IMR-90 (cell line): ENCODE data around the gene RRP8. TPM values are rescaled to one million over a fixed set of nuclear protein-coding genes. Genes with fewer than 3 reads are reported as not detected.

Experiments used
- ATAC-seq: fragments of 200-7000 bp; cut with Tn5 transposase; 2 replicates; pipeline ENCODE4 v1.9.1; 2020; ENCODE audit warnings: low read depth, mild to moderate bottlenecking, moderate library complexity
- BruUV-seq: library from RNA; stranded (reverse); fragments of 400-500 nt; replicated peaks from 2 replicates; lab custom pipeline; 2021; lab: Mats Ljungman, UMichigan
- CTCF ChIA-PET: fragments of 300-600 bp; formaldehyde crosslinking; extraction: SDS; loops from one replicate; lab custom pipeline; 2021; ENCODE audit warnings: antibody characterized with exemption; lab: Yijun Ruan, JAX
- POLR2A ChIA-PET: fragments of 300-600 bp; sonication (Branson Sonifier 250); formaldehyde crosslinking; loops from one replicate; lab custom pipeline; 2022; ENCODE audit warnings: antibody characterized with exemption; ENCODE audit not compliant: unreplicated experiment; lab: Charles Lee
- DNase-seq: peaks from one replicate; pipeline ENCODE4 v3.0.0; 2013
- H2AFZ ChIP-seq: replicated peaks from 2 replicates; pipeline ENCODE3; 2013; ENCODE audit warnings: low read length, mild to moderate bottlenecking; ENCODE audit not compliant: poor library complexity
- H2AK5ac ChIP-seq: 2 replicates; pipeline ENCODE4 v1.6.1; 2013; ENCODE audit warnings: low read depth, low read length, inconsistent platforms
- H2AK9ac ChIP-seq: replicated peaks from 2 replicates; pipeline ENCODE3; 2013; ENCODE audit warnings: mild to moderate bottlenecking, low read depth, low read length, moderate library complexity; ENCODE audit not compliant: poor library complexity
- H2BK120ac ChIP-seq: 2 replicates; pipeline ENCODE4 v1.6.1; 2013; ENCODE audit warnings: low read depth, low read length, inconsistent platforms
- H2BK15ac ChIP-seq: 3 replicates; pipeline ENCODE4 v1.6.1; 2013; ENCODE audit warnings: low read depth, low read length, inconsistent platforms
- H2BK20ac ChIP-seq: 2 replicates; pipeline ENCODE4 v1.6.1; 2013; ENCODE audit warnings: low read depth, mild to moderate bottlenecking, inconsistent platforms, low read length, moderate library complexity
- H2BK5ac ChIP-seq: 2 replicates; pipeline ENCODE4 v1.6.1; 2013; ENCODE audit warnings: mild to moderate bottlenecking, low read depth, low read length, inconsistent platforms; ENCODE audit not compliant: poor library complexity, severe bottlenecking
- H3K14ac ChIP-seq: replicated peaks from 2 replicates; pipeline ENCODE4 v1.6.1; 2013; ENCODE audit warnings: low read depth, low read length, inconsistent platforms
- H3K18ac ChIP-seq: 2 replicates; pipeline ENCODE4 v1.6.1; 2013; ENCODE audit warnings: low read depth, low read length, control low read depth
- H3K23ac ChIP-seq: 2 replicates; pipeline ENCODE4 v1.6.1; 2013; ENCODE audit warnings: low read depth, low read length, inconsistent platforms
- H3K27ac ChIP-seq: 2 replicates; pipeline ENCODE4 v1.5.1; 2013; ENCODE audit warnings: mild to moderate bottlenecking, control low read depth, low read length; ENCODE audit not compliant: insufficient read depth
- H3K27me3 ChIP-seq: 2 replicates; pipeline ENCODE4 v1.6.1; 2013; ENCODE audit warnings: low read length; ENCODE audit not compliant: control insufficient read depth, insufficient read depth
- H3K36me3 ChIP-seq: 2 replicates; pipeline ENCODE4 v1.6.1; 2013; ENCODE audit warnings: low read length, mixed read lengths; ENCODE audit not compliant: control insufficient read depth, insufficient read depth
- H3K4ac ChIP-seq: 2 replicates; pipeline ENCODE4 v1.6.1; 2013; ENCODE audit warnings: low read depth, low read length, inconsistent platforms
- H3K4me1 ChIP-seq: 2 replicates; pipeline ENCODE4 v1.6.1; 2013; ENCODE audit warnings: low read length, mixed read lengths; ENCODE audit not compliant: control insufficient read depth, insufficient read depth
- H3K4me2 ChIP-seq: 2 replicates; pipeline ENCODE4 v1.6.1; 2013; ENCODE audit warnings: low read depth, mild to moderate bottlenecking, control low read depth, low read length, moderate library complexity
- H3K4me3 ChIP-seq: 2 replicates; pipeline ENCODE4 v1.5.1; 2013; ENCODE audit warnings: low read depth, mild to moderate bottlenecking, control low read depth, low read length, moderate library complexity; ENCODE audit not compliant: insufficient read depth
- H3K56ac ChIP-seq: 2 replicates; pipeline ENCODE4 v1.6.1; 2013; ENCODE audit warnings: low read length, inconsistent platforms; ENCODE audit not compliant: insufficient read depth; ENCODE audit errors: extremely low read depth
- H3K79me1 ChIP-seq, 2 experiments: 2 replicates each; pipeline ENCODE4 v1.6.1; 2013; ENCODE audit warnings: low read length in 2 of 2, inconsistent platforms in 1 of 2, low read depth in 1 of 2
- H3K9ac ChIP-seq: 2 replicates; pipeline ENCODE4 v1.6.1; 2013; ENCODE audit warnings: low read depth, low read length, control low read depth
- H3K9me1 ChIP-seq: 2 replicates; pipeline ENCODE4 v1.6.1; 2013; ENCODE audit warnings: low read length, inconsistent platforms; ENCODE audit not compliant: insufficient read depth
- H3K9me3 ChIP-seq: 2 replicates; pipeline ENCODE4 v1.6.1; 2013; ENCODE audit warnings: low read length; ENCODE audit not compliant: control insufficient read depth, insufficient read depth
- H4K20me1 ChIP-seq: 2 replicates; pipeline ENCODE4 v1.6.1; 2013; ENCODE audit warnings: low read length, inconsistent platforms; ENCODE audit not compliant: insufficient read depth
- H4K5ac ChIP-seq: 2 replicates; pipeline ENCODE4 v1.6.1; 2013; ENCODE audit warnings: mild to moderate bottlenecking, low read depth, low read length, control low read depth
- H4K8ac ChIP-seq, 2 experiments: 2 replicates each; pipeline ENCODE4 v1.6.1; 2013; ENCODE audit warnings: low read depth in 2 of 2, low read length in 2 of 2, control low read depth in 1 of 2, inconsistent platforms in 1 of 2
- H4K91ac ChIP-seq: 2 replicates; pipeline ENCODE4 v1.6.1; 2013; ENCODE audit warnings: low read depth, low read length, inconsistent platforms; ENCODE audit not compliant: insufficient read depth
- BHLHE40 ChIP-seq: fragments of 150-350 bp; IDR thresholded peaks from 2 replicates; pipeline ENCODE4 v1.6.1; 2016; ENCODE audit warnings: mild to moderate bottlenecking, low read depth, low read length
- CEBPB ChIP-seq: IDR thresholded peaks from 2 replicates; pipeline ENCODE4 v1.6.1; 2012; ENCODE audit warnings: low read depth, low read length, improper control_type of control experiment
- CHD1 ChIP-seq: IDR thresholded peaks from 2 replicates; pipeline ENCODE4 v1.6.1; 2012; ENCODE audit warnings: low read depth, low read length, improper control_type of control experiment
- MAFK ChIP-seq: IDR thresholded peaks from 2 replicates; pipeline ENCODE4 v1.6.1; 2012; ENCODE audit warnings: low read depth, low read length, improper control_type of control experiment
- MAZ ChIP-seq: IDR thresholded peaks from 2 replicates; pipeline ENCODE4 v1.6.1; 2012; ENCODE audit warnings: low read depth, mild to moderate bottlenecking, low read length, improper control_type of control experiment, moderate library complexity, borderline replicate concordance
- MXI1 ChIP-seq: IDR thresholded peaks from 2 replicates; pipeline ENCODE4 v1.6.1; 2012; ENCODE audit warnings: low read depth, mild to moderate bottlenecking, low read length, moderate library complexity, borderline replicate concordance
- POLR2A ChIP-seq: IDR thresholded peaks from 2 replicates; pipeline ENCODE4 v1.6.1; 2012; ENCODE audit warnings: mild to moderate bottlenecking, low read depth, low read length
- RCOR1 ChIP-seq: IDR thresholded peaks from 2 replicates; pipeline ENCODE4 v1.6.1; 2012; ENCODE audit warnings: mild to moderate bottlenecking, low read length, improper control_type of control experiment; ENCODE audit not compliant: insufficient replicate concordance
- RFX5 ChIP-seq: IDR thresholded peaks from 2 replicates; pipeline ENCODE4 v1.8.0; 2012; ENCODE audit warnings: low read depth, mild to moderate bottlenecking, low read length, moderate library complexity
- SMC3 ChIP-seq: fragments of 150-350 bp; IDR thresholded peaks from 2 replicates; pipeline ENCODE4 v1.6.1; 2016; ENCODE audit warnings: low read depth, mild to moderate bottlenecking, antibody characterized with exemption, low read length, moderate library complexity
- WGBS, 2 experiments: methylation state at CpG; one replicate each; pipeline versions ENCODE4 v1.1.5 to v1.1.7; 2013; ENCODE audit warnings: missing lambda C conversion rate in 2 of 2; ENCODE audit not compliant: insufficient read length in 1 of 2; ENCODE audit errors: extremely low coverage in 2 of 2; 5-methylcytosine and 5-hydroxymethylcytosine counted together
- dilution Hi-C: fragments of 300-500 bp; cut with HindIII; formaldehyde crosslinking; loops from one replicate; pipeline ENCODE4 v1.14.3; 2018; ENCODE audit warnings: low sequenced_read_pairs; ENCODE audit not compliant: unreplicated experiment
- in situ Hi-C: fragments of 300-500 bp; cut with MboI; formaldehyde crosslinking; loops from 3 replicates; pipeline ENCODE4 v1.14.3; 2019; ENCODE audit warnings: low sequenced_read_pairs, inconsistent platforms, mixed read lengths
- intact Hi-C: fragments of 100-400 bp; cut with micrococcal nuclease; formaldehyde crosslinking; loops from 2 replicates; pipeline ENCODE4 v1.10.0; 2022
- polyA plus RNA-seq, 3 experiments: library from polyadenylated mRNA; depleted of rRNA; stranded (reverse); fragments of >200 nt; gene quantifications; 2 replicates each; pipeline ENCODE4 v1.2.3, GENCODE V29; 2012; ENCODE audit warnings: low replicate concordance in 1 of 3
- total RNA-seq: library from RNA; depleted of rRNA; stranded (reverse); fragments of >200 nt; gene quantifications from 2 replicates; pipeline ENCODE4 v1.2.3, GENCODE V29; 2012
- TF ChIP-seq, protein P1 (sequence below): fragments of 150-350 bp; IDR thresholded peaks from 2 replicates; pipeline ENCODE4 v1.6.1; 2016; ENCODE audit warnings: low read depth, mild to moderate bottlenecking, low read length, moderate library complexity, borderline replicate concordance
- TF ChIP-seq, protein P2 (sequence below): conservative IDR thresholded peaks from 2 replicates; pipeline ENCODE4 v1.5.1; 2012; ENCODE audit warnings: mild to moderate bottlenecking, low read depth, low read length, improper control_type of control experiment

The RRP8 gene
- total and polyA plus RNA-seq, 2 of the 4 experiments (the other 2 are of a cell fraction): 10.8 to 11.5 TPM

DNA sequence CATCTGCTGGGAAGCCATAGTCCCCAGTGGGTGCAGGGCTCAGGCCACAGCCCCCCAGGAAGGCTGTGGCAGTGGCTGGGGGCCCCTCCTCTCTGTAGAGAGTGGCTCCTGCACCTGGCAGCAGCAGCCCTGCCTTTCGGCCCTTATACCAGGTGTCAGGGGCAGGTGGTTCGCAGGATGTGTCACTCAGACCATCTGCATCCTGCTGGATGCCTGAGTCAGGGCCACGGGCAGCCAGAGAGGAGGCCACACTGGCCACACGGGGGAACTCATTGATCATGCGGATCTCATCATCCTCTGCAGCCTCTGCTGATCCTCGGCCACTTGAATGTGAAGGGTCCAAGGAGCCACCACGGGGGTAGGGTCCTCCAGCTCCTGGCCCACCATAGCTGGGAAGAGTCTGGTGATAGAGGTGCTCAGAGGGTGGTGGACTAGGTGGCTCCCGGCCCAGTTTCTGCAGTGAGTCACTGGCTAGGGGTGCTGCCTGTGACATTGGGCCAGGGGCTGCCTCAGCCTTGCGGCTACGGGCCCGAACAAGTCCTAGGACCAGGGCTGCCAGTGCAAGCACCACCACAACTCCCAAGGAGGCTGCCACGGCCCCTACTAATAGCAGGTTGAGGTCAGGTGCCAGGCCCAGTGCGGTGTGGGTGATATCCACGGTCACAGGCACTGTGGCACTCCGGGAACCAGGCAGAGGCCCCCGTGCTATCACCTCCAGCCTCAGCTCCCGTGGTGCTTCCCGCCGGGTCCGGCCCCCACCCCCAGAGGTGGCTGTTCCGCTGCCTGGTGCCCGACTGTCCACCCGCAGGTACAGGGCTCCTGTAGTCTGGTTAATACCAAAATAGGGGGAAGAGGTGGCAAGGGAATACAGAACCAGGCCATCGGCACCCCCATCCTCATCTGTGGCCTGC is 19.1 kb upstream of the RRP8 start:
- Histone ChIP-seq H4K8ac (no peak overlapping the region), H3K9me3 (no peaks in the 10 kb centered on the region), H3K23ac (no peak overlapping the region), H2AFZ (no peak overlapping the region), H2BK20ac (no peak overlapping the region), H2AK9ac (no peak overlapping the region), H3K9ac (no peak overlapping the region), H2AK5ac (no peak overlapping the region), H3K4me2 (no peak overlapping the region), H3K18ac (no peak overlapping the region), H3K4me3 (no peak overlapping the region), H2BK15ac (no peak overlapping the region), H3K27ac (no peak overlapping the region), H2BK5ac (no peak overlapping the region), H3K9me1 (peaks cover 3% of the 10 kb centered on the region), H3K14ac (no peak overlapping the region), H2BK120ac (no peak overlapping the region), H4K5ac (no peak overlapping the region), H3K79me1 (peaks cover 7 to 15% of the 10 kb centered on the region in 2 experiments), H3K4me1 (peaks cover 3% of the 10 kb centered on the region), H3K27me3 (no peaks in the 10 kb centered on the region), H3K4ac (no peak overlapping the region), H4K20me1 (peaks cover 6% of the 10 kb centered on the region; the same call in 1 of the 2 replicates), H3K36me3 (peaks cover 37% of the 10 kb centered on the region), H3K56ac (no peak overlapping the region), H4K91ac (no peak overlapping the region)
- whole genome bisulfite sequencing, 2 experiments: 79% methylated on average over 8 of the region's 24 CpGs; no CpG with 5 or more reads in 1 of the 2 experiments
- in situ Hi-C loops (no loop called here), intact Hi-C loops (no loop called here), dilution Hi-C loops (no loop called here)
- no TSS peak for BruUV-seq
- CTCF ChIA-PET: no interaction called here
- DNase-seq (no peak), ATAC-seq (no peak)
- POLR2A ChIA-PET: no interaction called here
- TF ChIP-seq MAZ (no peak), POLR2A (no peak), MXI1 (no peak), MAFK (no peak), SMC3 (no peak), RCOR1 (no peak), CHD1 (no peak), CEBPB (no peak), BHLHE40 (no peak), RFX5 (no peak)
- TF ChIP-seq, protein P1, sequence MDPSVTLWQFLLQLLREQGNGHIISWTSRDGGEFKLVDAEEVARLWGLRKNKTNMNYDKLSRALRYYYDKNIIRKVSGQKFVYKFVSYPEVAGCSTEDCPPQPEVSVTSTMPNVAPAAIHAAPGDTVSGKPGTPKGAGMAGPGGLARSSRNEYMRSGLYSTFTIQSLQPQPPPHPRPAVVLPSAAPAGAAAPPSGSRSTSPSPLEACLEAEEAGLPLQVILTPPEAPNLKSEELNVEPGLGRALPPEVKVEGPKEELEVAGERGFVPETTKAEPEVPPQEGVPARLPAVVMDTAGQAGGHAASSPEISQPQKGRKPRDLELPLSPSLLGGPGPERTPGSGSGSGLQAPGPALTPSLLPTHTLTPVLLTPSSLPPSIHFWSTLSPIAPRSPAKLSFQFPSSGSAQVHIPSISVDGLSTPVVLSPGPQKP: no peak
- TF ChIP-seq, protein P2, sequence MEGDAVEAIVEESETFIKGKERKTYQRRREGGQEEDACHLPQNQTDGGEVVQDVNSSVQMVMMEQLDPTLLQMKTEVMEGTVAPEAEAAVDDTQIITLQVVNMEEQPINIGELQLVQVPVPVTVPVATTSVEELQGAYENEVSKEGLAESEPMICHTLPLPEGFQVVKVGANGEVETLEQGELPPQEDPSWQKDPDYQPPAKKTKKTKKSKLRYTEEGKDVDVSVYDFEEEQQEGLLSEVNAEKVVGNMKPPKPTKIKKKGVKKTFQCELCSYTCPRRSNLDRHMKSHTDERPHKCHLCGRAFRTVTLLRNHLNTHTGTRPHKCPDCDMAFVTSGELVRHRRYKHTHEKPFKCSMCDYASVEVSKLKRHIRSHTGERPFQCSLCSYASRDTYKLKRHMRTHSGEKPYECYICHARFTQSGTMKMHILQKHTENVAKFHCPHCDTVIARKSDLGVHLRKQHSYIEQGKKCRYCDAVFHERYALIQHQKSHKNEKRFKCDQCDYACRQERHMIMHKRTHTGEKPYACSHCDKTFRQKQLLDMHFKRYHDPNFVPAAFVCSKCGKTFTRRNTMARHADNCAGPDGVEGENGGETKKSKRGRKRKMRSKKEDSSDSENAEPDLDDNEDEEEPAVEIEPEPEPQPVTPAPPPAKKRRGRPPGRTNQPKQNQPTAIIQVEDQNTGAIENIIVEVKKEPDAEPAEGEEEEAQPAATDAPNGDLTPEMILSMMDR: no peak
